ENCODE results near the gene TNFRSF25. TPM values are rescaled to one million over a fixed set of nuclear protein-coding genes. Genes with fewer than 3 reads are reported as not detected.
A peak's percentile ranks its signal among the peaks of the same experiment; 100 is the strongest.
"Not testable (repeated sequence)": the region's sequence is repeated elsewhere in the genome, so short reads cannot be mapped to it uniquely, and the experiment has no call there.

TNFRSF25 gene
- total RNA-seq, 2 experiments from 2014 or later: 88.5 to 92.8 TPM

DNA sequence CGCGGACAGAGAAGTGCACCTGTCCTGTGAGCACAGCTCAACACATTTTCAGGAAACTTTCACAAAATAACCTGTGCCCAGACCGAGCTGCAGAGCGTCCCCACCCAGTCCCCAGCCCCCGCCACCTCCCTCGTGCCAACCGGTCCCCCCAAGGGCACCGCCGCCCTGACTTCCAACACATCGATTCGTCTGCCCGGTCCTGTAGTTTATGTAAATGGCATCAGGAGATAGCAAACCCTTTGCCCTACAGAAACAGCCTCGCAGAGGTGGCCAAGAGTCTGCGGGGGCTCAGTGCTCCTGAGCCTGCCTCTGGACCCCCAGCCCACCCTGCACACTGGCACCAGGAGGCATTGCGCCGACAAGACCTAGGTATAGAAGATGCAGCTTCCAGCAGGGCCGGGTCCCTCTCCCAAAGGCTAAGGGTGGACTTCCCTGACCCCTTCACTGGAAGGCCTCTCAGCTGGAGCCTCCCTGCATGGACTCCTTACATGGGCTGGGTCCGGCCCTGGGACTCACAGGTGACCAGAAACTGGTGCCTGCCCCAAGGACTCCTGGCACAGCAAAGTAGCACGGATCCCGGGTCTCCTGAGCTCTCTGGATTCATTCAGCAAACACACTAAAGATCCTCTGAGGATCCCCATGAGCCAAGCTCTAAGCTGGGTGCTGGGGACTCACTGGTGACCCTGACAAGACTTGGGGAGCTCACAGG lies 32.0 kb upstream of the TNFRSF25 start:
- H3K36me3 Mint-ChIP-seq (ENCODE audit: low read depth): no peaks in the 10 kb centered on the region
- no peaks in the 10 kb centered on the region for H3K9me3 Mint-ChIP-seq
- H3K4me3 Mint-ChIP-seq: peak overlapping the region; percentile 68
- peak overlapping the region; percentile 13 for H3K27ac Mint-ChIP-seq
- ChIA-PET CTCF (interaction anchor here (0.7 to 6.3 kb wide), 3 partner anchors 8 to 23 kb away, joined by 3 to 33 read pairs (median 3); partner anchors contain the start of gene PLEKHG5), POLR2A (no interaction called here)
- peaks cover 24% of the 10 kb centered on the region for H3K27me3 Mint-ChIP-seq
- H3K4me1 Mint-ChIP-seq: peaks cover 12% of the 10 kb centered on the region
- DNase-seq: no peak

DNA sequence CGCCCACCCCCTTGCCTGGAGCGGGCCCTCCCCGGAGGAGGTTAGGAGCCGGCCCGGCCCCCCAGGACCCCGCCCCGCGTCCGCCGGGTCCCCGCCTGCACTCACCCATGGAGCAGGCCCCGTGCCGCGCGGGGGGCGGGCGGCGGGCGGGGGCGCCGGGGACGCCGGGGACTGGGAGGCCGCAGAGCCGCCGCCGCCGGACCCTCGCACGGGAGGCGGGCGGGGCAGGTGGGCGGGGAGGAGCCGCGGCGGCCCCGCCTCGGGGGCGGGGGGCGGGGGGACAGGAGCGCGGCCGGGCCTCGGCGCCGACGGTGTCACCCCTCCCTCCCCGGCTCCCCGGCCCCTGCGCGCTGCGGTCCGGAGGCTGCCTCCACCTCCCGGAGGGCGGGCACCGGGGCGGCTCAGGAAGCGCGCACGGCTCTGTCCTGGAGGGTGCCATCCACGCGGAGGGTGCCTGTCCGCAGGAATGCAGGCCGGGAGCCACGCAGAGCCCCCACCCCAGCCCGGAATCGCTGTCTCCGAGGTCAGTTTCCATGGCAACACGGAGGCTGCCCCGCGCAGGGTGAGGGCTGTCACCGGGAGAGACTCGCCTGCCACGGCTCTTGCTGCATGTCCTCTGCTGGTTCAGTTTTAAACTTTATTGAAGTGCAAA lies 31.4 kb upstream of the TNFRSF25 start:
- peaks cover 24% of the 10 kb centered on the region for H3K27me3 Mint-ChIP-seq
- H3K9me3 Mint-ChIP-seq: no peaks in the 10 kb centered on the region
- POLR2A ChIA-PET: no interaction called here
- no peak overlapping the region for H3K27ac Mint-ChIP-seq
- CTCF ChIA-PET: no interaction called here
- H3K36me3 Mint-ChIP-seq (ENCODE audit: low read depth): no peaks in the 10 kb centered on the region
- peak overlapping the region; percentile 68 for H3K4me3 Mint-ChIP-seq
- peaks cover 15% of the 10 kb centered on the region for H3K4me1 Mint-ChIP-seq
- peak; percentile 58 for DNase-seq

DNA sequence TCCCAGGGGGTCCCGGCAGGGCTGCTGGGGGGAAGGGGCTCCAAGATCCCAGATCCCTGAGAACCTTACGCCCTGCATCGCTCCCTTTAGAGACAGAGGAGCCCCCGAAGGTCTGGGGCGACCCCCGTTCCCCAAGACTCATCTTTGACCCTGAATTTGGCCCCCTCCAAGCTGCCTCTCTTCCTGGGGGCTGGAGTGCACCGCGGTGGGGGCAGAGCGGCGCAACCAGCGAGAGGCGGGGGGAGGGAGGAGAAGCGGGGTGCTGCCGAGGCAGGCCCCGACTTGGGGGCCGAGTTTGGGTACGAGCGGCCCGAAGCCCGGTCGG lies 30.9 kb upstream of the TNFRSF25 start:
- Mint-ChIP-seq H3K27ac (no peak overlapping the region), H3K4me3 (peak overlapping the region; percentile 36), H3K9me3 (no peaks in the 10 kb centered on the region), H3K36me3 (ENCODE audit: low read depth) (no peaks in the 10 kb centered on the region), H3K4me1 (peaks cover 15% of the 10 kb centered on the region), H3K27me3 (peaks cover 24% of the 10 kb centered on the region)
- no peak for DNase-seq
- CTCF ChIA-PET: no interaction called here
- POLR2A ChIA-PET: no interaction called here

DNA sequence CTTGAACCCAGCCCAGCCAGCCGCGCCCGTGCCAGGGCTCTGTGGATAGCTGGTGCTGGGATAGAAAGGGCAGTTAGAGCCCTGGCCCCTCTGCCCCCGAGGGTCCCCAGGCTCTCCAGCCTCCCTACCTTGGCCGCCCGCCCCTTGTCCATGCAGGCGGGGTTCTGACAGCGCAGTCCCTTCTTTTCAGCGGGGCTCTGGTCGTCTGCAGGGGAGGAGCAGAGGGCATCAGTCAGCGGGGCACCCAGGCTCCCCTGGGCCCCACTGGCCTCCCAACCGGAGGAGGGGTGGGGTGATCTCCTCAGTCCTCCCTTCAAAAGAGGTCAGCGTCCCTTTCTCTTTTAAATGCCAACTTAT lies 30.4 kb upstream of the TNFRSF25 start:
- Mint-ChIP-seq H3K4me3 (peak overlapping the region; percentile 36), H3K36me3 (ENCODE audit: low read depth) (no peaks in the 10 kb centered on the region), H3K9me3 (no peaks in the 10 kb centered on the region), H3K4me1 (peaks cover 20% of the 10 kb centered on the region), H3K27me3 (peaks cover 23% of the 10 kb centered on the region), H3K27ac (no peak overlapping the region)
- ChIA-PET CTCF (no interaction called here), POLR2A (no interaction called here)
- DNase-seq: no peak

DNA sequence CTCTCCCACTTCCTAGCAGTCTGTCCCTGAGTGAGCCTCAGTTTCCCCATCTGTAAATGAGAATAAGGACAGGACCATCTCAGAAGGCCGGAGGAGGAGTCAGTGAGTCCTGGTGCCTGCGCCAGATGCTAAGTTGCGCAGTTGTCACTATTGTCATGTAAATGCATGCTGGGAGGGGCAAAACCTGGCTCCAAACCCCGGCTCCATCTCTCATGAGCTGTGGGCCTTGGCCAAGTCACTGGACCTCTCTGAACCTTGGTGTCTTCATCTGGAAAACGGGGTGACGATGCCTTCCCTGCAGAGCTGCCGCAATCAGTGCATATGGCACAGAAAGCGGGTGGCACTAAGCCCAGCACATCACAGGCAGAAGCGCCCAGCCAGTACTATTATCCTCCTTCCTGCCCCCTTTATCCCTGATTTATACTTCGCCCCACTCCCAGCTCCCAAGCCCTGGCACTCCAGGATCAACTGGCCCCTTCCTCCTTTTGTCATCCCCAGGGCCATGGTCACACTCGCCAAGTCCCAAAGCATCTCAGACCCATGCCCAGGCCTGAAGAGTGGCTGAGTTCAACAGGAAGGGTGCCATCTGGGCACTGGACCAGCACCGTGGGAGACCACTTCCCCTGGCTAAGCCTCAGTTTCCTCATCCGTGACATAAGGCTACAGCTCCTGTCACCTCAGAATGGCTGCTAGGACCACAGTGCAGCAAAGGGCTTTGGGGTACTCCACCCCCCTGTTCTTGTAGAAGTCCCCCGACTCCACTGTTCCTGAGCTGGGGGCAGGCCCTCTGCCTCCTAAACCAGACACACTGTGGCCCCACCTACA lies 29.8 kb upstream of the TNFRSF25 start:
- POLR2A ChIA-PET: no interaction called here
- Mint-ChIP-seq H3K36me3 (ENCODE audit: low read depth) (no peaks in the 10 kb centered on the region), H3K4me1 (peaks cover 24% of the 10 kb centered on the region), H3K4me3 (no peak overlapping the region), H3K27ac (no peak overlapping the region), H3K9me3 (no peaks in the 10 kb centered on the region), H3K27me3 (peaks cover 20% of the 10 kb centered on the region)
- no peak for DNase-seq
- CTCF ChIA-PET: interaction anchor here (0.8 kb wide), 1 partner anchor 206 kb away, joined by 3 read pairs; the partner anchor contains the start of gene DNAJC11

DNA sequence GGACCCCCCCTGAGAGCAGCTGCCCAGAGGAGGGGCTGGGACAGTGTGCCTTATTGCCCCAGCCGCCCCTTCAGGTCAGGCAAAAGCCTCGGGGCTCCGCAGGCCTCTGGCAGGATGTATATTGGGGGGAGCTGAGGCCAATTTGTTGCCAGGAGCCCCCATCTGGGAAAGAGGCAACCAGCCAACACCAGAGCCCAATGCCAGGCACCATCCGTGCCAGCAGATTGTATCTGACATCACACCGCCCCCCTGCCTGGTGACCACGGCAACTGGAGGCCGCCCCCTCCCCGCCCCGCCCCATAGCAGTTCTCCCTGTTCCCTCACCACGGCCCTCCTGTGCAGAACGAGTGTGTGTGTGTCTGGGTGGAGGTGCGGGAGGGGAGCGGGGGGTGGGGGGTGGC lies 29.1 kb upstream of the TNFRSF25 start:
- DNase-seq: no peak
- Mint-ChIP-seq H3K4me1 (peaks cover 24% of the 10 kb centered on the region), H3K27ac (no peak overlapping the region), H3K9me3 (no peaks in the 10 kb centered on the region), H3K27me3 (peaks cover 20% of the 10 kb centered on the region), H3K4me3 (no peak overlapping the region), H3K36me3 (ENCODE audit: low read depth) (no peaks in the 10 kb centered on the region)
- ChIA-PET POLR2A (no interaction called here), CTCF (no interaction called here)

DNA sequence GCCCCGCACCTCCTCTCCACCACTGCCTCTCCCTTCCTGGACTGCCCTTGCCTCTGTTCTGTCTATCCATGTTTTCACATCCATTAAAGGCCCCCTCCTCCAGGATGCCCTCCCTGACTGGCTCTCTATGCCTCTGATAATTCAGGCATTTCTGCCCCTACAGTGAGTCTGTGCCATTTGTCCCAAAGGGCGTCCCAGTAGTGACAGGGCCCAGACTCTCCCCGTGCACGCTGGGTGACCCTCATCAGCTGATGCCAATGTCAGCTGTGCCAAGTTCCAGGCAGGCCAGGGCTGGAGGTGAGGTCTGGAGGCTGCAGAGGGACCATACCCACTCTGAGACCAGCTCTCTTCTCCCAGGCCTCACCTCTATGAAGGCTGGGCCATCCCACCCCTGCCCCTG lies 28.7 kb upstream of the TNFRSF25 start:
- DNase-seq: no peak
- CTCF ChIA-PET: no interaction called here
- Mint-ChIP-seq H3K4me1 (peaks cover 24% of the 10 kb centered on the region), H3K4me3 (no peak overlapping the region), H3K36me3 (ENCODE audit: low read depth) (no peaks in the 10 kb centered on the region), H3K9me3 (no peaks in the 10 kb centered on the region), H3K27me3 (peaks cover 20% of the 10 kb centered on the region), H3K27ac (no peak overlapping the region)
- POLR2A ChIA-PET: no interaction called here

DNA sequence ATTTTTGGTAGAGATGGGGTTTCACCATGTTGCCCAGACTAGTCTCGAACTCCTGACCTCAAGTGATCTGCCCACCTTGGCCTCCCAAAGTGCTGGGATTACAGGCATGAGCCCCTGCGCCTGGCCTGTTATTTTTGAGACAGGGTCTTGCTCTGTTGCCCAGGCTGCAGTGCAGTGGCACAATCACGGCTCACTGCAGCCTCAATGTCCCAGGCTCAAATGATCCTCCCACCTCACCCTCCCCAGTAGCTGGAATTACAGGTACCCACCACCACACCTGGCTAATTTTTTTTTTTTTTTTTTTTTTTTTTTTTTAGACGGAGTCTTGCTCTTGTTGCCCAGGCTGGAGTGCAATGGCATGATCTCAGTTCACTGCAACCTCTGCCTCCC lies 27.9 kb upstream of the TNFRSF25 start:
- H3K27ac Mint-ChIP-seq; DNase-seq; H3K36me3 Mint-ChIP-seq (ENCODE audit: low read depth); H3K9me3 Mint-ChIP-seq; POLR2A ChIA-PET; H3K4me3 Mint-ChIP-seq: not testable (repeated sequence)
- CTCF ChIA-PET: interaction anchor here (0.6 to 1.7 kb wide), 2 partner anchors 61 to 210 kb away, joined by 3 to 5 read pairs; partner anchors contain the start of genes NOL9 and TAS1R1
- Mint-ChIP-seq H3K4me1 (peaks cover 24% of the 10 kb centered on the region), H3K27me3 (peaks cover 20% of the 10 kb centered on the region)

DNA sequence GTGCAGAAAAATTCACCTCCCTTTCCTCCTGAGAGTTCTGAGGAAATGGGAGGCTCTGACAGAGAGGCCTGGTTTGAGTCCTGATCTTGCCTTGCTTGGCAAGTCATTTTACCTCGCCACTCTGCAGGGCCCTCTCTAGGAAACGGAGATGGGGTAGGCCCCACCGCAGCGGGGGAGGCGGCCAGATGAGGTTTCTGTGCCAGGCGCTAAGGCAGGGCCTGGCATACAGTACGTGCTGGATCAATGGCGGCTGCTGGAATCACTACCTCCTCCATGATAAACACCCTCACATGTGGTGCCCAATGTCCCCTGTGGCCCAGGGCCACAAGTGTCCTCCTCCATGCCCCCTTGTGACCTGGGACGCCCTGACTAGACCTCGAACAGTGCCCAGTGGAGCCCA lies 26.0 kb upstream of the TNFRSF25 start:
- Mint-ChIP-seq H3K9me3 (no peaks in the 10 kb centered on the region), H3K4me3 (peak overlapping the region; percentile 75)

DNA sequence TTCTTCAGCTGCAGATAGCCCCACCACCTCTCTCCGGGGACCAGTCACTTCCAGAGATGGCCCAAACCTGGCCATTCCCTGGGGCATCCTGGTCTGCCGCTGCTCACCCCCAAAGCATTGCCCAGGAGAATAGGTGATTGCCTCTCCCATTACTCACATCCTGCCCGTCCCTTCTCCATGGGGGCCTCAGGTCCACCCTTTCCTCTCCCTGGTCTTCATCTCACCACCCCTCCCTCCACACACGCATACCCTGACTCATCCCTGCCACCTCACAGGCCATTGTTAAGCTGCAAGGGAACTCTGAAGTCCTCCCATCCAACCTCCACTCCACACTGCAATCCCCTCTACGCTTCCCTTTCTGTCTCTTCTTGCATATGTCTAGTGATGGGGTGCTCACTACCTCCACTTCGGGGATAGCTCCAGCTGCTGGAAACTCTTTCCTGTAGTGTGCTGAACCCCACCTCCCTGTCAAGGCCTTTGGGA lies 25.5 kb upstream of the TNFRSF25 start, which contains the start of gene PLEKHG5:
Gene PLEKHG5 (minus strand): TSS at position 188 of the 483 bp plus-strand sequence. CDS start 14,096 bp downstream, outside the sequence.
- Mint-ChIP-seq H3K36me3 (ENCODE audit: low read depth) (no peaks in the 10 kb centered on the region), H3K4me3 (peak within 1 kb of the TSS; percentile 75), H3K27ac (peak within 1 kb of the TSS; percentile 87), H3K9me3 (no peaks in the 10 kb centered on the region), H3K4me1 (peaks cover 18% of the 10 kb centered on the region), H3K27me3 (peaks cover 14% of the 10 kb centered on the region)
- ChIA-PET CTCF (interaction anchor here (0.6 to 4.3 kb wide), 16 partner anchors 9 to 820 kb away, joined by 3 to 33 read pairs (median 4); partner anchors contain the start of gene DNAJC11), POLR2A (interaction anchor here (0.6 kb wide), 1 partner anchor 28 kb away, joined by 13 read pairs; no protein-coding TSS in a partner anchor)
- no peak for DNase-seq

More for the DNA sequence above, 26.0 kb upstream of the TNFRSF25 start:
- peaks cover 14% of the 10 kb centered on the region for H3K27me3 Mint-ChIP-seq
- DNase-seq: no peak
- H3K4me1 Mint-ChIP-seq: peaks cover 17% of the 10 kb centered on the region
- H3K36me3 Mint-ChIP-seq (ENCODE audit: low read depth): no peaks in the 10 kb centered on the region
- H3K27ac Mint-ChIP-seq: no peak overlapping the region
- ChIA-PET CTCF (interaction anchor here (1.2 to 4.3 kb wide), 4 partner anchors 9 to 143 kb away, joined by 3 to 33 read pairs (median 3); no protein-coding TSS in a partner anchor), POLR2A (no interaction called here)

DNA sequence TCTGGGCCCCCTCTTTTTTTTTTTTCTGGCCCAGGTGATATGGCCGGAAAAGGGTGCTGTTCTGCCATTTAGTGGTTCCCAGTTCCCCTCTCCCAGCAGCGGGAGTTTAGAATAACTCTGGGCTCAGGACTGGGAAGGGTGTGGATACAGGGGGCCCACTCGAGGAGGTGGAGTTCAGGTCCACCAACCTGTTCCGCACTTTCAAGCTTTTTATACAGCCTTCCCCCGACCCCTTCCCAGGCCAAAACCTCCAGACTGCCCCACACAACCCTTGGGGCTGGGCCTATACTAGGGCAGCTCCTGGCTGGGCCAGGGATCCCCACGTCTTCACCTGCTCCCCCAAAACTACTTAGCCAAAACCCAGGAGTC lies 25.1 kb upstream of the TNFRSF25 start:
- Mint-ChIP-seq H3K4me1 (peaks cover 22% of the 10 kb centered on the region), H3K27ac (peak overlapping the region; percentile 87), H3K36me3 (ENCODE audit: low read depth) (no peaks in the 10 kb centered on the region), H3K9me3 (no peaks in the 10 kb centered on the region), H3K4me3 (peak overlapping the region; percentile 75), H3K27me3 (peaks cover 14% of the 10 kb centered on the region)
- ChIA-PET POLR2A (interaction anchor here (0.6 kb wide), 1 partner anchor 27 kb away, joined by 13 read pairs; no protein-coding TSS in a partner anchor), CTCF (interaction anchor here (0.6 to 4.3 kb wide), 23 partner anchors 10 to 820 kb away, joined by 3 to 33 read pairs (median 3); partner anchors contain the start of gene DNAJC11)
- no peak for DNase-seq

DNA sequence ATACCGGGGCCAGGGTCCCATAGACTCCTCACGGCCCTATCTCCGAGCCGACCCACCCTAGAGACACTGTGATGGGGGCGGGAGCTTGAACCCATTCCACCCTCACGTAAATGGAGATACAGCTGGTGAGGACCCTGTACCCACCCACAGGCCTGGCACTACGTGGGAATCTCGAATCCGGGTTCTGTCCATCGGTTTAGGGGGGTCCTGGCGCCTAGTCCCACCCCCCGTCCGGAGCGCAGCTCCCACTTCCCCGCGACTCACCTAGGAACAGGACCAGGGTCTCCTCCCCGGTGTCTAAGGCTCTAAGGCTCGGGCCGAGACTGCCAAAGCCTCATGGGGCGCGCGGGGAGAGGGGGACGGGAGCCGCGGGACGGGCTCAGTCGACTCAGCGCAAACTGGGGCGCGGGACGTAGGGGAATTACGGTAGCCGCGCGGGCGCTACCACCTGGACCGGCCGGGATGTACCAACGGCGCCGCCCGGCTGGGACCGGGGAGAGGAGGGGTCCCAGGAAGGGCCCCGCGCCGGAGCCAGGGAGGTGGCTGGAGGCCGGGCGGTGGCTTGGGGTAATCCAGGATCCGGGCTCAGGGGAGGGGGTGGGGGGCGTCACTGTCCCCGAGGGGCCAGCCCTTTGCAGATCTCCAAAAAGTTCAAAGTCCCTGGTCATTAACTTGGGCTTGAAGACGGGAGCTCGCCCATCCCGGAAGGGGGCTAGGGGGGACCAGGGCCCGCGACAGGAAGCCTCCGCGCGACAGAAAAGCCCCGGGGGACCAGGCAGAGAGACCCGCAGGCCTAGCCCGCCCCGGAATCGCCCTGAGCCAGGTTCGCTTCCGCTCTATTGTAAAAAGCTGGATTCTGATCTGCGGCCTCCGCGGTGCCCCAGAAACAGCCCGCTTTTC lies 24.5 kb upstream of the TNFRSF25 start:
- DNase-seq: peak; percentile 62
- no peaks in the 10 kb centered on the region for H3K9me3 Mint-ChIP-seq
- ChIA-PET CTCF (interaction anchor here (0.6 to 4.3 kb wide), 27 partner anchors 11 to 246 kb away, joined by 3 to 33 read pairs (median 3); partner anchors contain the start of gene DNAJC11), POLR2A (interaction anchor here (0.6 kb wide), 1 partner anchor 27 kb away, joined by 13 read pairs; no protein-coding TSS in a partner anchor)
- H3K27ac Mint-ChIP-seq: peak overlapping the region; percentile 87
- peaks cover 22% of the 10 kb centered on the region for H3K4me1 Mint-ChIP-seq
- H3K4me3 Mint-ChIP-seq: peak overlapping the region; percentile 75
- peaks cover 11% of the 10 kb centered on the region for H3K27me3 Mint-ChIP-seq
- H3K36me3 Mint-ChIP-seq (ENCODE audit: low read depth): no peaks in the 10 kb centered on the region

All from activated CD4-positive, alpha-beta T cell treated with anti-CD3 and anti-CD28 coated beads, Interleukin-2, amount 10 ng/mL, durations not matched to agents 7 days and 5 days (primary cell).